Limb (tissue), 2 donors: ENCODE data around the gene IRAG1.
"Not testable (repeated sequence)": the region's sequence is repeated elsewhere in the genome, so short reads cannot be mapped to it uniquely, and the experiment has no call there.

Experiments used
- DNase-seq, 2 donors: peaks; one replicate each; pipeline ENCODE4 v3.0.0-alpha.2; 2016; ENCODE audit errors: extremely low spot score in 2 of 2

IRAG1 gene

GRCh38 chr11:10709299-10710086, 15.9 kb upstream of the IRAG1 start:
- DNase-seq = no peak

GRCh38 chr11:10708131-10708530, 14.6 kb upstream of the IRAG1 start:
- DNase-seq = no peak

- DNase-seq = no peak
Measured at GRCh38 chr11:10701982-10702381, 8.4 kb upstream of the IRAG1 start.

- DNase-seq = no peak
Measured at GRCh38 chr11:10699072-10699471, 5.5 kb upstream of the IRAG1 start.

- no peak for DNase-seq
Measured at GRCh38 chr11:10697323-10697620, 3.7 kb upstream of the IRAG1 start.

GRCh38 chr11:10696468-10697322, 3.1 kb upstream of the IRAG1 start:
- DNase-seq = no peak

- no peak for DNase-seq
Measured at GRCh38 chr11:10695833-10696232, 2.3 kb upstream of the IRAG1 start.

- no peak for DNase-seq
Measured at GRCh38 chr11:10694486-10695239, 1.1 kb upstream of the IRAG1 start.

- DNase-seq = no peak
Measured at GRCh38 chr11:10692531-10693115, 932 bp downstream of the IRAG1 start.

GRCh38 chr11:10688401-10688800, 5.2 kb downstream of the IRAG1 start:
- DNase-seq = no peak

- no peak for DNase-seq
Measured at GRCh38 chr11:10686311-10686710, 7.2 kb downstream of the IRAG1 start.

- DNase-seq = no peak
Measured at GRCh38 chr11:10683429-10683828, 10.1 kb downstream of the IRAG1 start.

- no peak for DNase-seq
Measured at GRCh38 chr11:10680956-10681487, 12.5 kb downstream of the IRAG1 start.

GRCh38 chr11:10680279-10680678, 13.3 kb downstream of the IRAG1 start:
- DNase-seq = not testable (repeated sequence)

- DNase-seq = no peak
Measured at GRCh38 chr11:10679644-10680043, 13.9 kb downstream of the IRAG1 start.

- DNase-seq = no peak
Measured at GRCh38 chr11:10678101-10678500, 15.5 kb downstream of the IRAG1 start.

- DNase-seq = no peak
Measured at GRCh38 chr11:10676919-10677318, 16.6 kb downstream of the IRAG1 start.

- no peak for DNase-seq
Measured at GRCh38 chr11:10674911-10675440, 18.6 kb downstream of the IRAG1 start.

GRCh38 chr11:10674440-10674855, 19.1 kb downstream of the IRAG1 start:
- no peak for DNase-seq

GRCh38 chr11:10673501-10674062, 20.0 kb downstream of the IRAG1 start:
- no peak for DNase-seq

GRCh38 chr11:10670099-10670498, 23.5 kb downstream of the IRAG1 start:
- no peak for DNase-seq
